NCI-H1048 (cell line): Measurements from ENCODE around the gene YIPF3.
"Not testable (repeated sequence)": the region's sequence is repeated elsewhere in the genome, so short reads cannot be mapped to it uniquely, and the experiment has no call there.

ENCODE experiments used
- DNase-seq: peaks from one replicate; lab custom pipeline; 2025; lab: John Stamatoyannopoulos, UW

YIPF3 gene

GRCh38 chr6:43509984-43510826, 6.5 kb downstream of the YIPF3 start, which contains the start of gene LRRC73:
LRRC73 (minus strand) TSS chr6:43510346; CDS start chr6:43509785, 561 bp downstream.
- no peak for DNase-seq

GRCh38 chr6:43509142-43509983, 7.4 kb downstream of the YIPF3 start:
- no peak for DNase-seq

GRCh38 chr6:43508481-43509141, 8.1 kb downstream of the YIPF3 start:
- DNase-seq = no peak

GRCh38 chr6:43506667-43507471, 9.9 kb downstream of the YIPF3 start:
- peak; percentile 38 for DNase-seq

- DNase-seq = no peak
Measured at GRCh38 chr6:43506171-43506570, 10.6 kb downstream of the YIPF3 start.

GRCh38 chr6:43505718-43506117, 11.0 kb downstream of the YIPF3 start:
- DNase-seq = no peak

- no peak for DNase-seq
Measured at GRCh38 chr6:43504756-43505593, 11.8 kb downstream of the YIPF3 start.

- no peak for DNase-seq
Measured at GRCh38 chr6:43503443-43503842, 13.3 kb downstream of the YIPF3 start.

GRCh38 chr6:43502666-43503065, 14.1 kb downstream of the YIPF3 start:
- no peak for DNase-seq

GRCh38 chr6:43500921-43501320, 15.8 kb downstream of the YIPF3 start:
- DNase-seq = no peak

GRCh38 chr6:43499028-43499815, 17.5 kb downstream of the YIPF3 start:
- DNase-seq = no peak

GRCh38 chr6:43498291-43498690, 18.4 kb downstream of the YIPF3 start:
- not testable (repeated sequence) for DNase-seq

GRCh38 chr6:43497689-43498088, 19.0 kb downstream of the YIPF3 start:
- no peak for DNase-seq

GRCh38 chr6:43497129-43497396, 19.7 kb downstream of the YIPF3 start:
- DNase-seq = no peak

GRCh38 chr6:43496370-43497128, 20.2 kb downstream of the YIPF3 start:
- no peak for DNase-seq

- no peak for DNase-seq
Measured at GRCh38 chr6:43495409-43495941, 21.3 kb downstream of the YIPF3 start.

GRCh38 chr6:43494766-43495165, 22.0 kb downstream of the YIPF3 start:
- DNase-seq = no peak

- DNase-seq = no peak
Measured at GRCh38 chr6:43494321-43494720, 22.4 kb downstream of the YIPF3 start.

- DNase-seq = no peak
Measured at GRCh38 chr6:43493833-43494232, 22.9 kb downstream of the YIPF3 start.
